Lower leg skin (tissue), 4 donors: ENCODE data around the gene GRM8. TPM values are rescaled to one million over a fixed set of nuclear protein-coding genes. Genes with fewer than 3 reads are reported as not detected.

Experiments used
- DNase-seq, 2 donors: peaks; one replicate each; pipeline ENCODE4 v3.0.0-alpha.2; 2019; ENCODE audit warnings: low spot score in 2 of 2
- H3K4me3 ChIP-seq: fragments of 200-600 bp; sonication (generic); 2 replicates; pipeline ENCODE4 v1.5.1; 2017; ENCODE audit warnings: mild to moderate bottlenecking, low read depth; ENCODE audit not compliant: poor library complexity, severe bottlenecking
- POLR2A ChIP-seq, 2 donors: fragments of 450-650 bp; IDR thresholded peaks; one replicate each; pipeline ENCODE4 v1.6.1; 2016 to 2017; ENCODE audit warnings: antibody characterized with exemption in 2 of 2, mild to moderate bottlenecking in 1 of 2, moderate library complexity in 1 of 2
- WGBS, 2 donors: methylation state at CpG; one replicate each; pipeline ENCODE4 v1.1.5; 2018; 5-methylcytosine and 5-hydroxymethylcytosine counted together
- intact Hi-C: fragments of 100-400 bp; cut with DNase I; formaldehyde crosslinking; loops from one replicate; pipeline ENCODE4 v1.15.0; 2023; ENCODE audit warnings: low total_unique reads
- total RNA-seq, 4 donors: library from RNA; depleted of rRNA; stranded (reverse); fragments of >200 nt; gene quantifications; one replicate each; pipeline ENCODE4 v1.1.0, GENCODE V29; 2016
- TF ChIP-seq, protein P1 (sequence below), 3 donors: fragments of 450-650 bp; IDR thresholded peaks; one replicate each; pipeline ENCODE4 v1.5.1; 2016; ENCODE audit warnings: antibody characterized with exemption in 3 of 3, mild to moderate bottlenecking in 3 of 3, moderate library complexity in 2 of 3

GRM8 gene
- total RNA-seq, 4 donors from 2014 or later: 0.45 TPM; not detected in 3

GRCh38 chr7:127137146-127137545 is 115.6 kb downstream of the GRM8 start:
- H3K4me3 ChIP-seq: no peak overlapping the region
- no peak for TF ChIP-seq POLR2A (IDR thresholded peaks at IDR 0.05)
- TF ChIP-seq, protein P1, sequence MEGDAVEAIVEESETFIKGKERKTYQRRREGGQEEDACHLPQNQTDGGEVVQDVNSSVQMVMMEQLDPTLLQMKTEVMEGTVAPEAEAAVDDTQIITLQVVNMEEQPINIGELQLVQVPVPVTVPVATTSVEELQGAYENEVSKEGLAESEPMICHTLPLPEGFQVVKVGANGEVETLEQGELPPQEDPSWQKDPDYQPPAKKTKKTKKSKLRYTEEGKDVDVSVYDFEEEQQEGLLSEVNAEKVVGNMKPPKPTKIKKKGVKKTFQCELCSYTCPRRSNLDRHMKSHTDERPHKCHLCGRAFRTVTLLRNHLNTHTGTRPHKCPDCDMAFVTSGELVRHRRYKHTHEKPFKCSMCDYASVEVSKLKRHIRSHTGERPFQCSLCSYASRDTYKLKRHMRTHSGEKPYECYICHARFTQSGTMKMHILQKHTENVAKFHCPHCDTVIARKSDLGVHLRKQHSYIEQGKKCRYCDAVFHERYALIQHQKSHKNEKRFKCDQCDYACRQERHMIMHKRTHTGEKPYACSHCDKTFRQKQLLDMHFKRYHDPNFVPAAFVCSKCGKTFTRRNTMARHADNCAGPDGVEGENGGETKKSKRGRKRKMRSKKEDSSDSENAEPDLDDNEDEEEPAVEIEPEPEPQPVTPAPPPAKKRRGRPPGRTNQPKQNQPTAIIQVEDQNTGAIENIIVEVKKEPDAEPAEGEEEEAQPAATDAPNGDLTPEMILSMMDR (IDR thresholded peaks at IDR 0.05): no peak
- no peak for DNase-seq
- intact Hi-C loops: no loop called here

- WGBS, 2 donors: 67 to 76% methylated on average over 2 of the region's 2 CpGs
- intact Hi-C loops: no loop called here
- DNase-seq: no peak
- H3K4me3 ChIP-seq: no peak overlapping the region
- TF ChIP-seq, protein P1 (IDR thresholded peaks at IDR 0.05): no peak
- no peak for TF ChIP-seq POLR2A (IDR thresholded peaks at IDR 0.05)
Measured at GRCh38 chr7:127135871-127136485, 116.8 kb downstream of the GRM8 start.

DNA sequence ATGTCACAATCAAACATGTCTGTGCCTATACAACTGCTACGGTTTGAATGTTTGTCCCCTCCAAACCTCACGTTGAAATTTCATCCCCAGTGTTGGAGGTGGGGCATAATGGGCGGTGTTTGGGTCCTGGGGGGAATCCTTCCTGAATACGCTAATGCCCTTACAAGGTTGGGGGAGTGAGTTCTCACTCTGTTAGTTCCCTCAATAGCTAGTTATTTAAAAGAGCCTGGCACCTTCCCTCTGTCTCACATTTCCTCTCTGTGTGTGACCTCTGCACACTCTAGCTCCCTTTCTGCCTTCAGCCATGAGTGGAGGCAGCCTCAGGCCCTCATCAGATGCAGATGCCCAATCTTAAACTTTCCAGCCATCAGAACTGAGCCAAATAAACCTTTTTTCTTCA is 129.5 kb downstream of the GRM8 start:
- intact Hi-C loops: no loop called here
- no peak for DNase-seq
- no peak for TF ChIP-seq POLR2A (IDR thresholded peaks at IDR 0.05)
- TF ChIP-seq, protein P1 (IDR thresholded peaks at IDR 0.05): no peak
- WGBS, 2 donors: 45 to 47% methylated on average over 4 of the region's 4 CpGs
- no peak overlapping the region for H3K4me3 ChIP-seq

DNA sequence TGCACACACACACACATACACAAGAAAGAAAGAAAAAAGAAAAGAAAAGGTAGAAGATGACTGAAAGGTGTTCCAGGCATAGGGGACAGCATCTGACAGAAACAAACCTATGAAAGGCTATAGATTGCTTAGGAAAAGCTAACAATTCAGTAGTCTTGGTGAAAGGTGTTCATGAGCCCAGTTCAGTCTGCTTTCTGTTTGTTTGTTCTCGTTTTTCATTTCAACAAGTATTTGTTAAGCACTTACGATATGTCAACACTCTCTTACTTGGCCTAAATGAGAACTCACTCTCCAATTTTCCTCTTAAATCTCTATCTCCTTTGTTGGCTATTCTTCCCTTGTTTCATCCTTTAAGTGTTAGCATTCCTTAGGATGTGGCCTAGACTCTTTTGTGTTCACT is 133.2 kb downstream of the GRM8 start:
- 57 to 60% methylated on average over 2 of the region's 2 CpGs for WGBS, 2 donors
- intact Hi-C loops: loop anchor here (5.0 kb wide), 1 partner anchor 708 kb away; no protein-coding TSS in a partner anchor
- no peak overlapping the region for H3K4me3 ChIP-seq
- TF ChIP-seq POLR2A (IDR thresholded peaks at IDR 0.05): no peak
- TF ChIP-seq, protein P1 (IDR thresholded peaks at IDR 0.05): no peak
- no peak for DNase-seq

GRCh38 chr7:127114742-127115265 is 137.9 kb downstream of the GRM8 start:
- DNase-seq: no peak
- TF ChIP-seq, protein P1 (IDR thresholded peaks at IDR 0.05): no peak
- no peak for TF ChIP-seq POLR2A (IDR thresholded peaks at IDR 0.05)
- 49 to 69% methylated on average over 3 of the region's 3 CpGs for WGBS, 2 donors
- H3K4me3 ChIP-seq: no peak overlapping the region
- intact Hi-C loops: loop anchor here (5.0 kb wide), 1 partner anchor 712 kb away; no protein-coding TSS in a partner anchor

DNA sequence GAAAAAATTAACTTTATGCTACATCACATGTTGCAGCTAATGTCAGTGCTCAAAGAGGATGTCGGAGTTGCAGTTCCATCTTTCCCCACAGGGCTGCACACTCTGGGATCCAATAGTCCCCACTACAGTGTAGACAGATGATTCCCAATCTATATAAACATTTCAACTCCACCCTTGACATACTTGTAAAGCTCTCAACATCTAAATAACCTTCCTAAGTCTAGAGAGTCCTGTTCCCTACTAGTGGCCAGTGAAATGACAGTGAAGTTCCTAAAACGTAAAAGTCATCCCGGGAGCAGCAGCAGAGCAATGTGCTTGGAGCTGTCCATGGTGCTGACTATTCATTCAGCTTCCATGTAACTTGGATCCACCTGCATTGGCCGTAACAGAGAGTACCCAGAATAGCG is 145.1 kb downstream of the GRM8 start:
- intact Hi-C loops: no loop called here
- TF ChIP-seq POLR2A (IDR thresholded peaks at IDR 0.05): no peak
- TF ChIP-seq, protein P1 (IDR thresholded peaks at IDR 0.05): no peak
- no peak overlapping the region for H3K4me3 ChIP-seq
- DNase-seq: peak in 1 of 2 donors; percentile 16
- WGBS, 2 donors: 16 to 21% methylated on average over 5 of the region's 5 CpGs
